Airway epithelial cell (primary cell): ENCODE results near the gene IL15RA. TPM values are rescaled to one million over a fixed set of nuclear protein-coding genes. Genes with fewer than 3 reads are reported as not detected.

ENCODE experiments used
- total RNA-seq: library from RNA; depleted of rRNA; stranded (reverse); fragments of >200 nt; gene quantifications from 2 replicates; pipeline ENCODE4 v1.2.3, GENCODE V29; 2015

IL15RA gene
- 2.6 and 6.2 TPM in 2 replicates for total RNA-seq

GRCh38 chr10:5977471-5978229 lies at the start of gene IL15RA:
Gene IL15RA, minus strand, starts transcription at chr10:5977543. Its CDS starts 51 bp downstream, at chr10:5977492.

Other genes with a start within 250 kb of the IL15RA start
- gene GDI2, start 164.1 kb downstream of the IL15RA start, total RNA-seq = 275 and 338 TPM in 2 replicates
- gene ANKRD16, start 87.7 kb downstream of the IL15RA start, total RNA-seq = 11.1 and 14.9 TPM in 2 replicates
- 54.0 and 62.8 TPM in 2 replicates for gene FBH1, start 87.3 kb downstream of the IL15RA start, total RNA-seq
- gene IL2RA, start 84.8 kb upstream of the IL15RA start, total RNA-seq = not detected in 2 replicates
- 32.2 and 32.3 TPM in 2 replicates for gene RBM17, start 111.5 kb upstream of the IL15RA start, total RNA-seq
- gene PFKFB3, start 225.4 kb upstream of the IL15RA start, total RNA-seq = 32.5 and 37.0 TPM in 2 replicates